Daoy (cell line): ENCODE data around the gene SMAD5. TPM values are rescaled to one million over a fixed set of nuclear protein-coding genes. Genes with fewer than 3 reads are reported as not detected.

ENCODE experiments used
- DNase-seq: peaks from one replicate; pipeline ENCODE4 v3.0.0-alpha.2; 2015; ENCODE audit warnings: low read depth
- total RNA-seq: library from RNA; depleted of rRNA; stranded (reverse); fragments of >200 nt; shearing (Covaris generic); gene quantifications from 2 replicates; pipeline ENCODE4 v1.2.3, GENCODE V29; 2014; rRNA removed

SMAD5 gene
- 57.1 and 120 TPM in 2 replicates for total RNA-seq

DNA sequence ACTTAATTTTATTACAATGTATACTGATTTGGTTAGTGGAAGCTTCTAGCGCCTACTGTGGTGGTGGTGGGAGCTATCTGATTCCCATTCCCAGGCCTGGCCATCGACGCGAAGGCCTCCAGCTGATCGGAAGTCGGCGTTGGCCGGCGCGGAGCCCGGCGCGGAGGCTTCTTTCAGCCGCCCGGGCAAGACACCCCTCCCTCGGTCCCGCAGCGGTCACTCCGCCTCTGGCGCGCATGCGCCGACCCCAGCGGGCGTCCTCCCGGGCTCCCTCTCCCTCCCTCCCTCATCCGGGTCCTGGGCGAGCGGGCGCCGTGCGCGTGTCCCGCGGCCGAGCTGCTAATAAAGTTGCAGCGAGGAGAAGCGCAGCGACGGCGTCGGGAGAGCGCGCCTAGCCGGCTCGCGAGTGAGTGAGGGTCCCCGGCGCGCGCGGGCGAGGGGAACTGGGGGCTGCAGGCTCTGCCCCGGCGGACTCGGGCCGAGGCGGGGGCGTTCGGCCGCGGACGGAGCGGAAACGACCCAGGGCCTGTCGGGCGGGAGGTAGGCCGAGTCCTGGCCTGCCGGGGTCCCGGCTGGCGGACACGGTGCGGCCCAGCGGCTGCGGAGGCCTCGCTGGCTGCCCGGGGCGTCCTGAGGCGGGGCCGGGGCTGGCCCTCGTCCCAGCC, at the start of gene SMAD5:
Gene SMAD5, plus strand, starts transcription at position 289 of the 665 bp plus-strand sequence. CDS start 20,916 bp downstream, outside the sequence.
- peak; percentile 98 for DNase-seq

DNA sequence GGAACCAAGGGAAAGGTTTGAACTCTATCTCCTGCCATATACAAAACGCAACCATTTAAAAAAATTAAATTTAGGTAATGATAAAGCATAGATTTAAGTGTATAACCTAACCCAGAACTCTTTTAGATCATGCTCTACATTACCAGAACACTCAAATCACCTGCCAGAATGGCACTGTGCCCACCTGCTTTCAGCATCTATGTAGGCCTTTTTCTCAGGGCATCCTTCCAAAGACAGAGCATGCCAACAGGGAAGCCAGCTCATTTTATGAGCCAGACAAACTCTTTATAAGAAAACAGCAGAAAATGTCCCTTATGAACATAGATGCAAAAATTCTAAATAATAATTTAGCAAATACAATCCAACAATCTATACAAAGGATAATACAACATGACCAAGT, 47.9 kb upstream of the SMAD5 start:
- DNase-seq, result no peak

DNA sequence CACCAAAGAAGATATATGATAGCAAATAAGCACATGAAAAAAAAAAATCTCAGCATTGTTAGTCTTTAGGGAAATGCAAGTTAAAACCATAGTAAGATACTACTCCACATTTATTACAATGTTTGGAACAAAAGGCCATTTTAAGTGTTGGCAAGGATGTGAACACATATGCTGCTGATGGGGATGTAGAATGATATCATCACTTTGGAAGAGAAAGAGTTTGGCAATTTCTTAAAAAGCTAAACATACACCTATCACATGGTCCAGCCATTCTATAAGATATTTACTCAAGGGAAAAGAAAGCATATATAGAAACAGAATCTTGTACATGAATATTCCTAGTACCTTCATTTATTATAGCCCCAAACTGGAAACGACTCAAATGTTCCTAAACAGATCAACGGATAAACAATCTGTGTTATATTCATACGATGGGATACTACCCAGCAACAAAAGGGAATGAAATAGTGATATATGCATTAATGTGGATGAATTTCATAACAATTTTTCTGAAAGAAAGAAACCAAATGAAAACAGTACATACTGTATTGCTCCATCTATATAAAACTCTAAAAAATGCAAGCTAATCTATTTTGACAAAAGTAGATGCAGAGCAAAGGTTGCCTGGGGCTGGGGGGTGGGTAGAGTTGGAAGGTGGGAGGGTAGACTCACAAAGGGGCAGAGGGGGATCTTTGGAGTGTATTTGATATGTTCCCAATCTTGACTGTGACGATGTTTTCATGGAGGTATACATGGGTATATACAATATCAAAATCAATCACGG, 45.7 kb upstream of the SMAD5 start:
- no peak for DNase-seq

DNA sequence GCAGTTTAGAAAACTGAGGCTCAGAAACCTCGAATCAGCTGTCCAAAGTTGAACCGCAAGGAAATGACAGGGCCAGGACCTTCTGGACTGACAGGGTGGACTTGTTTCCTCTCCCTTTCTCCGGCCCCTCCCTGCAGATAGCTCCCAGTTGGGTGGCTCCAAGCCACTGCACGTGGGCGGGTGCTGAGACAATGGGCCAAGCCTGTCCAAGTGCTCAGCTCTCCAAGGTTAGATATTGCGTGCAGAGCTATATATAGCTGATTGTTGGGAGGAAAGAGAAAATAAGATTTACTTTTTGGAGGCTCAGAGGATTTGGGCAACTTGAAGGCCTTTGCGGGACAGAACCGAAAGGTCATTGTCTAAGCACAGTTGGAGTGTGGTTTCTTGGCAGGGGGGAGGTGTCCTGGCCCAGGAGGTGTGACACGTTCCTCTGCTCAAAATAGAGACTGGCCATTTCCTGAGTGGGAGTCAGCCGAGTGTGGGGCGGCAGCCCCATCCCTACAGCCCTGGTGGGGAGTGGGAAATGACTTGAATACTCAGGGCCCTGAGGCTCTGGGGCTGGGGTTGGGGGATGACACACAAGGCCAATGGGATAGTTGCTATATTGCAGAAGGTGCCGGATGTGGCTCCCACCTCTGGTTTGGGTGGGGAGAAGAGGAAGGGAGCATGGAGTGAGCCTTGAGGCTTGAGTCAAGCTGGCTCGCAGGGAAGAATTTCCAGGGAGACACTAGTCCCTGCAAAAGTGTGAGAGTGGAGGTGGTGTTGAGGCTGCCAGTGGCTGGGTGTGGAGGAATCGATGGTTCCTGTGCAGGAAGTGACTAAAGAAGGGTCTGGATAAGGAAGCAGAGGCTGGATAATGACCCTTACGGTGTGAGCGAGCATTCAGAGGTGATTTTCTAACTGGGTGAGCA, 44.4 kb upstream of the SMAD5 start:
- peak; percentile 47 for DNase-seq

DNA sequence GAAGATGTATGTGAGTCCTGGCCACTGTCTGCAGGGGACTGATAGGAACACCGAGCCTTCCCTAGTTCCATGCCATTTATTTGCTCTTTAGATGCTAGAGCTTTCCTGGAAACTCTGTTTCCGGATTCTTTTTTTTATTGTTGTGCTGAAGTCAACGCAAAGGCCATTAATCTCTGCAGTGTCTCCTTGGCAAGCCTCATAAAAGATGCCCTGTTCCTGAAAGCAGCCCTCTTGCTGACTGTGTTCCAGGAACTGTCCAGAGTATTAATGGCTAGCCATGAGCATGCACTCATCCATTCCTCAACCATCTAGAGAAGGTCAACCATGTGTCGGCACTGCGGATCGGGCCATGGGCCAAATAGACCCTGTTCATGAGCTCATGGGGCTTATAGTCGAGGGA, 42.9 kb upstream of the SMAD5 start:
- no peak for DNase-seq

DNA sequence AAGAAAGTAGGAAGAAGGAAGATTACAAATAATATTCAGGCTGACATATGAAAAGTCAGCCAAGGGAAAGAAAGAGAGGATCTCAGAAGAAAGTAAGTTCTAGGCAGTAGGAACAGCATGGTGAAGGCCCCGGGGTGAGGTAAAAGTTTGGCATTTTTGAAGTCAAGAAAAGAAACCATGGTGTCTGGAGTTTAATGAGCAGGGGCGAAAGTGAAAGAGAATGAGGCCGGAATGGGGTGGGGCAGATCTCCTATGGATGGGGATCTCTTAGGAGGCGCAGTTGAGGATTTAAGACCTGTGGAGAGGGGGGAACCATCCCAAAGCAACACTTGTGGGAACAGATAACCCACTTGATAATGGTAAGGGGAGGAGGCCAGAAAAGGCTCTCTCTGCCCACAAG, 42.3 kb upstream of the SMAD5 start:
- DNase-seq, result no peak

DNA sequence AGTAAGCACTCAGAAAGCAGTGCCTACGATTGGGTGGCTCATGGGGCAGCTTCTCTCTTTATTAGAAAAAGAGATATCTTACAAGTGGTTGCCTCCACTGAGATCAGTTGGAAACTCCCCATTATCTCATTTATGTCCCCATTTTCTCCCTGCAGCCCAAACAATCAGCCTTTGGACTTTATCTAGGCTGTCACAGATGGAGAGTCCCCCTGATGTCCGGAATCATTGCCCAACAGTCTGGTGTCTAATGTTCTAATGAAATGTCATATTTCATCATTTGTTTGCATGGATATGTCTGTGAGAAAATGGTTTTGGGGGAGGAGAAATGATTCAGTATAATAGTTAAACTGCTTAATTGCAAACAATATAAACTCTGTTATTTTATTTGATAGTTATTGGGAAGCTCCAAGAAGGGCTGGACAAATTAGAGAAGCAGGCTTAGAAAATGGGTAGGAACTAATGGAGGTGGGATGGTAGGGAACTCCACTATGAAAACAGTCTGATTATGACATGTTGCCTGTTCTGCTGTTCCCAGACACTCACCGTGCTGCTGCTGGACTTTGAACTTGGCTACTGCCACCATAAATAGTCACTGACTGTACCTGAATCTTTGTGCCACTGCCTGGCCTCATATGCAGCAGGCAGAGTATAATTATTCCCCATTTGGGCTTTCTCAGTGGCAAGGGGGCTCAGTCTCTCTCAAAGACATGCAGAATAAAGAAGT, 38.3 kb upstream of the SMAD5 start:
- DNase-seq, result no peak

DNA sequence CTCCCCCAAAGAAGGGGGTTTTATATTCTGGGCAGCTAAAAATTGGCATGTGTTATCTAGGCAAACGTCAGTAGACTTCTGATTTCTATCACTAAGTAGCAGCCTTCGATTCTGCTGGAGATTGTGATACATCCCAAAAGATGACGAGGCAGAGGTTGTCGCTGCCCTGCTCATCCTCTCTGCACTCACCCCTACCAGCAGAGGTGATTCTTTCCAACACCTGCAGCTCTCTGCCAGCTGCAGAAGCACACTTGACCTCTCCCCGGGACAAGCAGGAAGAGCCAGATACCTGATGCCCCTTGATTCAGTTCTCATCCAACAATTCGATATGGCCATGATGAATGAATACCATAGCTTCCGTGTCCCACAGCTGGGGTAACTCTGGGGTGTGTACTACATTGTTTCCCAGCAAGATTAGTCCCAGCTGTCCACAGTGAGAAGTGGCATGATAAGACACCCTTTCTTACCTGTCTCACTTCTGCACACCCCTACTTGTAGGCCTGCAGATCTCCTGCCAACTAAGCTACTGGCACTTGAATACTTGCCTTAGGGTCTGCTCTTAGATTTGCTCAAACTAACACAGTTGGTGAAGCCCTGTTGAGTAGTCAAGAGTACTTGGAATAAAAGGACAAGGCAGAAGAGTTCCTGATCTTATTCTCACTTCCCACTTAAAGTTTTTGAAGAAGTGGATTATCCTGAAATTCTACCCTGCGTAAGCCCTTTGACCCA, 37.6 kb upstream of the SMAD5 start:
- no peak for DNase-seq

DNA sequence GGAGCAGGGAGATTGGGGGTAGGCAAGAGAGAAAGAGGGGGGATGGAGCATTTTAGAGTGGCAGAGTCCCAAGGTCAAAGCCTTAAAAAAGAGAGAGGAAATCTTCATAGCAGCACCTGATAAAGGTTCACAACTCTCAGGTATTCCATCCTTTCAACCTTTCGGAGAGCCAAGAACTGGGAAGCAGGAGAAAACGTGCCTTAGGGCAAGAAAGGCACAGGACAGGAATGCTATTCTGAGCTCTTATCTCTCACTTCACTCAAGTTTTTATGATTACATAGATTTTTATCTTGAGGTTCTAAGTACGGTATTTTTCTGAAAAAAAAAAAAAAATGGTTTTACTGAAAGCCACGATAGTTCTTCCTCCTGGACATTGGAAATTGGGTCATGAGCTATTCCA, 34.5 kb upstream of the SMAD5 start:
- DNase-seq, result no peak

DNA sequence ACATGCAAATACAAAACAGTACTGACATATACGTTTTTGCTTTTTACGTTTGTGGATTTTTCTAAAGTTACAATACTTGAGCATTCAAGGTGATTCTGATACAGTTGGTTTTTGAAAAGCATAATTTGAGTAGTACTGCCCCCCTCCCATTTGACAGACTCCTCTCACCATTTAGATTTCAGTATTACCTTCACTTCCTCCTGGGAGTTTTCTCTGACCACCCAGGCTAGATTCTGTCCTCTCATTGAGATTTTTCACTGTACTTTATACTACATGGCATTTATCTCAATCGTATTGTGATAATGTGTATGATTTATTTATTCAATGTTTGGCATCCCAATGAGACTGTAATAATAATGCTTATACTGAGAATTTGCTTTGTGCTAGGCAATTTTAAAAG, 32.8 kb upstream of the SMAD5 start:
- no peak for DNase-seq

DNA sequence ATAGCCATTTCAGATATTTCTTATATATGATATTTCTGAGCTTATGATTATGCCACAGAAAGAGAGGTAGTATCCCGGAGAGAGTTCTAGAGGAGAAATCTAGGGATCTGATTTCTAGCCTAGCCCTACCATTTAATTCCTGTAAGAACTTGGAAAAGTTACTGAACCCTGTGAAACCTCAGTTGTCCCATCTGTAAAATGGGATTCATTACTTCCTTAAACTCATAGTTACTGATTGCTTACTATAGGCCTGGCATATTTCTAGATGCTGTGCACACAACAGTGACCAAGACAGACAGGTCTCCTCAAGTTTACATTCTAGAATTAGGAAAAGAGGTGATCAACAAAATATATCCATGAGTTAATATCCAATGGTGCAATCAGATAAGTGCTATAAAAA, 30.8 kb upstream of the SMAD5 start:
- DNase-seq, result no peak

DNA sequence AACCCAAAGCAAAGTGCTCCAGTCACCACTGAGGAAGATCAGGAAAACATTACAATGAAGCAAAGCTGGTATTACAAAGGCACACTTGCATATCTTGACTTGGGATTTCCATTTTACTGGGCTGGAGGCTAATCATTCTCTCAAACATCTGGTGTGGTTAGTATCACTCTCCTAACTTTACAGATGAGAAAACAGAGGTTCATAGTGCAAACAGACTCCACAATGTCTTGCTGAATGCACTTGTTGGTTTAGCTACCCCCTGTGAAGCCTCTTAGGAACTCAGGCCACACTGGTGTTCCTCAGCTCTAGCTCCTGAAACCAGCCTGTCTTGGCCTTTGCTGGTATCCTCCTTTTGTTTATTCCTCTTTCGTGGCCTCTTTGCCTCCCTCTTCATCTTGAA, 29.5 kb upstream of the SMAD5 start:
- DNase-seq, result no peak

DNA sequence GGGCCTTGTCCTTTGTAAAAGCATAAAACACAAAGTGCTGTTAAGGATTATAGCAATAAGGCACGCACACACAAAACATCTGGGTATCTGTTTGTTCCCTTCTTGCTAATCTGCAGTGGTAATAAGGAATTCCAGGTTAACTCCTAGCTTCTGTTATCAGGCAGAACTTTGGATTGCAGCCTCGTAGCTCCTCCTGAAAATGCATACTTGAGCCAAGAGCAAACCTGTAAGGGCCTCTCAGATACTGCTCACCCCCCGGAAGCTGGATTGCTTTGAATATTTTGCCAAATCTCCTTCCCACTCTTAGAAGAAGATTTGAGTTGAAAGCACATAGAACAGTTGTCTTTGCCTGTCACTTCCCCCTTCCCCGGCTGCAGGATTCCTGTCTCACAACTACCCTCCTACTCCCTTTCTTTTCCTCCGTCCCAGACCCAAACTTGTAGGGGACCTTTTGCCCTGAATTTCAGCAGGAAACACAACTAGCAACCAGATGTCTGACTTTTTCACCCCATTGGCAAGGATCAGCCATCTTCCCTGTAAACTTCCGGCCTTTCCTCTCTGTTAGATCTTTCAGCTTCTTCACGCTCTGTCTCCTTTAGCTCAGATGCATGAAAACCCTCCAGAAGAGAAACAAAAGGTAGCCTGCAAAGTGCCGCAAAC, 28.2 kb upstream of the SMAD5 start:
- no peak for DNase-seq

DNA sequence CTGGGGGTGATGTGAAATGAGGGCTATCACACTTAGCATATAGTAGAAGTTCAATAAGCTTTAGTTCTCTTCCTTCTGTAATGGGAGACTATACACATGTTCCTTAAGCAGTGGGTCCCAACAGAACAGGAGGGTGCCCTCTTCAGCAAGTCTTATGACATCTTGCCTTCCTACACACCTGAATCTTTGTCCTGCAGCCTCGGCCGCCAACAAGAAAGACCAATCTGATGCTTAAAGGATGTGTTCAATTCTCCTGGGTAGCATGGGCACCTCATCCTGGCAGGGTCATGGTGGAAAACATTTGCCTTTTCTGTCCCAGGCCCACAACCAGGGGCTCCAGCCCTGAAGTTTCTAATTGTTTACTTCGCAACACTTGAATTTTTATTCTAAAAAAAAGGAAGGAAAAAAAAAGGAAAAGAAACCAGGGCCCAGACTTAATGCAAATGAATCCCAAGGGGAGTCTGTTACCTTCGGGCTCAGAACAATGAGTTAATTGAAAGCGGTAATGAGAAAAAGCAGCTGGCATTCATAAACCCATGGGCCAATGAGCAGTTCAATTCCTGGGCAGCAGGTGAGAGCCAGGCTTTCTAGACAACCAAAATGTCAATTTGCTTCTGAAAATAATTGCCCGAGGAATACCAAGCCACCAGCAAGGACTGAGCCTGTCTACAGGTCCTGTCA, 26.2 kb upstream of the SMAD5 start:
- DNase-seq, result no peak

DNA sequence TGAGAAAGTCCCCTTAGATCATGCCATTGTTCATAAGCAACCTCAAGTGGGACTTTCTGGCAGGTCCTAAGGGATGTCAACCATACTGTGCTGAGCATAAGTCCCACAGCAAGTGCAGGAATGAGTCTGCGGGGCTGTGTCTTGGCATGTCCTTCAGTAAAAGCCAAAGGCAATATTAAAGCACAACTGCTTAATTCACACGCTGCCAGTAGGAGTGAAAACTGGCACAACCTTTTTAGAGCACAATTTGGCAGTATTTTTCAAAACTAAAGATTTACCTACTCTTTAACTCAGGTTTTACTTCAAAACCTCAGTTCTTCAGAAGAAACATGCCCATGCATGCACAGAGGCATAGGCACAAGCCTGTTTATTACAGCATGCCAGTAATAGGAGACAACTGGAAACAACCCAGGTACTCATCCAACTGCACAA, 24.4 kb upstream of the SMAD5 start:
- no peak for DNase-seq

DNA sequence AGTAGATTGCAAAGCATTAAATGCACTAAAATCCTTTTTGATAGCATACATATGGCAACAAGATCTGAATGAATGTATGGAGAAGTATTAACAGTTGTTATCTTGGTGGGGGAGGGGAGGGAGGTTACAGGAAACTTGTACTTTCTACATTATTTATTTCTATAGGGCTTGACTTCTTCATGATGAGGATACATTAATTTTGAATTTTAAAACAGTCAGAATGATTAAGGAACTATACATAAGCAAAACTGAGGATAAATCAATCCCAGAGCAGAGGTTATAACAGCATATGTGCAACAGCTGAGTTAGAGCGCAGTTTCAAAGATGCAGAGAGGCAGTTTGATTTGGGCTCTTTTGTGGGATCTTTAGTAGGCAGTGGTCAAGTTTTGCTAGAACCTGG, 23.9 kb upstream of the SMAD5 start:
- DNase-seq, result no peak

DNA sequence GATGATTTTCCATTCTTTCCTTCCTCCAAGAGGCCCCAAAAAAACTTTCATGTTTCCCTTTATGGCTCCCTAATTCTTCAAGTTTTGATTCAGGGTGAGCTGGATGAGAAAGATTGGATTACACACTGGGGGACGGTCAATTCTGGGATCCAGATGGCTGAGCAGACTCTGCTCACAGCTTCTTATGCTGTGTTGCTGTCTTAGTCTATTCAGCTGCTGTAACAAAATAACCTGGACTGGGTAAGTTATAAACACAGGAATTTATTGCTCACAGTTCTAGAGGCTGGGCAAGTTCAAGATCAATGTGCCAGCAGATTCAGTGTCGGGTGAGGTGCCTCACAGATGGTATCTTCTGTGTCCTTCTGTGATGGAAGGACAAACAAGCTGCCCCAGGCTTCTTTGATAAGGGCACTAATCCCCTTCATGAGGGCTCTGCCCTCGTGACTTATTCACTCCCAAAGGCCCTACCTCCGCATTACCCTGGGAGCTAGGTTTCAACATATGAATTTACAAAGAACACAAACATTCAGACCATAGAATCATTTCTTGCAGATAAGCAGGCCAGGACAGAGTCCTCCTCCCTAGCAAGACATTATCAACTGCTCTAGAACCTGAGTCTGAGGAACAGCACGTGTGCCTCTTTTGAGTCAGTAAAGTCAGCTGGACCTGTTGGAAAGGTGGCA, 23.1 kb upstream of the SMAD5 start:
- no peak for DNase-seq

DNA sequence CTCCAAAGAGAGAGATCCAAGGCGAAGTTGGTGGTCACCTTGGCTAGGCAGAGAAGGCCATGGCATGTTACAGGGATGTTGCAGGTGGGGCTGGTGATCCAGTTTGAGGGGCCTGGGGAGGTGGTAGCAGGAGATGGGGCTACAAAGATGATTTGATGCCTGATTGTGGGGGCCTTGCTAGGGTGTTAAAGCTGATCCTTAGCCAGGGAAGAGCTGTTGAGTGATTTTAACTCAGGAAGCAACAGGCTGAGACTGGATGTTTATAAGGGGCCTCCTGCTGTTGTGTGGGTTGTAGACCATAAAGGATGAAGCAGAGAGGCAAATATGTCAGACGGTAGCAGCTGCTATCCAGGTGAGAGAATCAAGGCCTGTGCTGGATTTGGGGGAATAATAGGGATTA, 19.0 kb upstream of the SMAD5 start:
- DNase-seq, result no peak

DNA sequence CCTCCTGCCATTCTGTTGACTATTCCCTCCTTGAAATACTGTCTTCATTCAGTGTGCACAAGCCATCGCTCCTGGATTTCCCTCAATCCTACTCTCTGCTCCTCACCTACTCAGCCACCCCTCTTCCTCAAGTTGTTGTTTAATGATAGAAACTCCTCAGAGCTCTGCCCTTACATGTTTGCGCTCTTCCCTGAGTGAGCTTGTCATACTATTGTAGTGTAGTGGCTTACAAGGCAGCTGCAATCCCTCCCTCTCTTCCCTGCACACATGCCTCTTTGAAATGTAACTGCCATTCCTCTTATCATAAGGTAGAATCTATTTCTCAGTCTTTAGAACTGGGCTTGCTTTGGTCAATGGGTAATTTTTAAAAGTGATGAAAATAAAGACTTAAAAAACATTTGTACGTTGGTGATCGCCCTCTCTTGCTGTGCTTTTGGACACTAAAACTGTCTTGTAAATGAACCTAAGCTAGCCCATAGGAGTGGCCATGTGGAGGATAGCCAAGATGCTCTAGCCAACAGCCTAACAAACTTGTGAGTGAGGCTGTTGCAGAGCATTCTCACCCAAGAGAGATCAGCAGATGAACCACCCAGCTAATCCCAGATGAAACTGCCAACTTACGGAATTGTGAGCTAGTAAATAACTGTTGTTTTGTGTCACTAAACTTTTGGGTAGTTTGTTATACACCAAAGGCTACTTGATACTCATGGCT, 18.1 kb upstream of the SMAD5 start:
- DNase-seq, result no peak
